CD4-positive, alpha-beta T cell treated with Interleukin-1 beta for 1 hour (primary cell): ENCODE data around the gene KCNAB1.
"Not testable (repeated sequence)": the region's sequence is repeated elsewhere in the genome, so short reads cannot be mapped to it uniquely, and the experiment has no call there.

ENCODE experiments used
- DNase-seq, 2 donors: peaks; one replicate each; pipeline ENCODE4 v3.0.0-alpha.2; 2020 to 2022

KCNAB1 gene

DNA sequence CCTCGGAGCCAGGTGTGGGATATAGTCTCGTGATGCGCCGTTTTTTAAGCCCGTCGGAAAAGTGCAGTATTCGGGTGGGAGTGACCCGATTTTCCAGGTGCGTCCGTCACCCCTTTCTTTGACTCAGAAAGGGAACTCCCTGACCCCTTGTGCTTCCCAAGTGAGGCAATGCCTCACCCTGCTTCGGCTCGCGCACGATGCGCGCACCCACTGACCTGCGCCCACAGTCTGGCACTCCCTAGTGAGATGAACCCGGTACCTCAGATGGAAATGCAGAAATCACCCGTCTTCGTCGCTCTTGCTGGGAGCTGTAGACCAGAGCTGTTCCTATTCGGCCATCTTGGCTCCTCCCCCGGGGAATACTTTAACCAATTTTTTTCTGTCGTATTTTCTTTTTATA is 164.3 kb downstream of the KCNAB1 start:
- DNase-seq = not testable (repeated sequence)

DNA sequence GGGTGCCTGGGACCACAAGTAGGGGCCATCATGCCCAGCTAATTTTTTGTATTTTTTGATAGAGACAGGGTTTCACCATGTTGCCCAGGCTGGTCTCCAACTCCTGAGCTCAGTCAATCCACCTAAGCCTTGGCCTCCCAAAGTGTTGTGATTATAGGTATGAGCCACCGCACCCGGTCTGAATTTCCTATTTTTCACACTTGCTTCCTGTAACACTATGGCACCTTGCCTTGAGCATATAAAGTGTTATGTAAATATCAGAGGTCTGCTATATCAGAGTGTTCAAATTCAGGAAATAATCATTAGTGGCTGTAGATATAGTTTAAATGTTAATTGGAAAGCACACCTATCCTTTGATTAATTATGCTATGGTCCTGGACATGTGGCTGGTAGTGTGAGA is 165.2 kb downstream of the KCNAB1 start:
- DNase-seq = no peak

DNA sequence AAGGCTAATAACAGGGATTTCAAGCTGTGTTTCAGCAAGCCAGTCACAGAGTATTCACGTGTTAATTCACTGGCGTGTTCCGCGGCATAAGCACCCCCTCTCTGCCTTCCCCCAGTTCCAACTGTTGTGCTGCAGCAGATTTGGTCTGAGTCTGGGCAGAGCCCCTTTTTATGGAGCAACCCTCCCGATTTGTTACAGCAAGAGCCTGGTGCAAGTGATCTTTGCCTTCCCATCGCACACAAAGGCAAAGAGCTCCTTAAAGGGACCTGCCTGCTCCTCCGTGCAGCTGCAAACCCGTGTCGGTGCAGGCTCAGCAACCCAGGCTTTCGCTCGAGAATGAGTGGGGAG is 170.5 kb downstream of the KCNAB1 start:
- no peak for DNase-seq

DNA sequence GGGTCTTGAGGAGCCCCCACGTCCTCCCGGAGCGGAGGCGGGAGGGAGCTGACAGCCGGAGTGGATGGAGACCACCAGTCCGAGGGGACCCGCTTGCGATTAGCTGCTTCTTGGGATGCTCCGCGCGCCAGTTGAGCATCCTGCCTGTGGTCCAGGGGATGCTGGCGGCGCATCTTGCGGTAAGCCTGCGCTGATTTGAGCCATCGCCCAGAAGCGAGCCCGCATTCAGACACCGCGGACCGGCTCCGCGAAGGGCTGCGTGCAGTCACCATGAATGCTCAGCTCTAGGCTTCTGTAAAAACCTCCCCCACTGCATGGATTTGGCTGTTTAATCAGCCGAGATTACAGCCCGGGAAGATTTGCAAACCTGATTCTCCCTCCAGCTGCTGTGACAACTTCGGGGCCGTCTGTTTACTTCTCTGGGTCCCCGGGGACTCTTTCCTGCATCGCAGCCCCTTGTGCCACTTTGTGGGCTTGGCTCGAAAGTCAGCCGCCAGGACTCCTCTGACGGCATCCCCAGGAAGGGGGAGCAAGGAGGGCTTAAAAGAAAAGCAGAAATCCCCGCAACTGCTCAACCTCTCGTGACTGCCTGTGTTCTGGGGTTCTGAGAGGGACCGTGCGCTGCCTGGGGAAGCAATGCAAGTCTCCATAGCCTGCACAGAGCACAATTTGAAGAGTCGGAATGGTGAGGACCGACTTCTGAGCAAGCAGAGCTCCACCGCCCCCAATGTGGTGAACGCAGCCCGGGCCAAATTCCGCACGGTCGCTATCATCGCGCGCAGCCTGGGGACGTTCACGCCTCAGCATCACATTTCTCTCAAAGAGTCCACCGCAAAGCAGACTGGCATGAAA is 171.1 kb downstream of the KCNAB1 start:
- no peak for DNase-seq

GRCh38 chr3:156293566-156293965 is 173.2 kb downstream of the KCNAB1 start:
- DNase-seq = no peak

- no peak for DNase-seq
Observed at GRCh38 chr3:156297582-156297981, 177.2 kb downstream of the KCNAB1 start.

DNA sequence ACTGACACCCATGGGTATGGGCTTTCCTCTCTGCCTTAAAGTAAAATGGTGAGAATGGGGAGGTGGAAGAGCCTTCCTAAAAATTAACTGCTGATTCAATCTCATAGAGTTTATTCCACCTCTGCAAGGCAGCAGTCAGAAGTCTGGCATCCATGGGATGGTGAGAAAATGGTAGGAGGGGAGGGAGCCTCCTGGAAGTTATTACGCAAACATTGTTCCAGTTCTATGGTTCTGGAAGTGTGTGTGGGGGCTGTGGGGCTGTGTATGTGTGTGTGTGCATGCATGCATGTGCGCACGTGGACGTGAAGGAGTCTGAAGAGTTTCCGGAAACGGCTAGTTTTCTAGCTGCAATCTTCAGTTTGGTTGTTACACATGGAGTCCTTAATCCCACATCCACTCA is 177.6 kb downstream of the KCNAB1 start:
- DNase-seq = no peak

- peak in 1 of 2 donors; percentile 12 for DNase-seq
Observed at GRCh38 chr3:156298938-156299337, 178.6 kb downstream of the KCNAB1 start.

- no peak for DNase-seq
Observed at GRCh38 chr3:156299569-156299968, 179.2 kb downstream of the KCNAB1 start.

GRCh38 chr3:156300371-156300770 is 180.0 kb downstream of the KCNAB1 start:
- no peak for DNase-seq

DNA sequence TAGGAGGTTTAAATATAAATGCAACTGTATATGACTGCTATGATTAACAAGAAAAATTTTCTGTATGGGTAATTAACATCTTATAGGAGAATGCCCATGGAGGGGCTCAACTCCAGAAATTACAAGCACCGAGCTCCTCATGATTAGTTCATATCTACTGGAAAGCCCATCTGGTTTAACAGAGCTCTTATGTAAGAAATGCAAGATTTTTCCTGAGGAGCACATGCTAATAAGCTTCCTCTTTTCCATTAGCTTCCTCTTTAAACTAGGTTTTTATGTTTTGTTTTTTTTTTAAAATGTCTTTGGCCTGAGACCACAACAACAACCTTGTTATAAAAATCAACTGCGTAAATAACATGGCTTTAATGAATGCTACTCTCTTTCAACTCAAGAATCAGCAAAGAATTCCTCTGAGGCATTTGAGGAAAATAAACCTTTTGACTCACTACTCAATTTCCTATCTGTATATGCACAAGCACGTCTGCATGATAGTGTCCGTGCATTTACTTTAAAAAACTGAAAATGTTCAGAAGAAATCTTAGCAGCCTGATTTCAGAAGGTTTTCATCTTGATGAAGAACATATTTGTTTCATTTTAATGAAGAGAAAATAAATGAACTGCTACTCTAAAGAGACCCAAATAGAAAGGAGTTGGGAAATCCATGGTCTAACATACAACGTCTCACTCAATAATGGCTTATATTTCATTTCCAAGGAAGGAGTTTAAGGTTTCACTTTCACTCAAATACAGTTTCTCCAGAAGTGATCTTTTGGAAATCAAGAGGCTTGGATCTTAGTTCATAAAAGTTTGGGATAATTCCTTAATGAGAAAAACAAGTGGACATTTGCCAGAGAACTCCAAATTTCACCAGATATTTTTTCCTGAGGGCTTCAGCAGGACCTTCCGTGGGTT is 180.8 kb downstream of the KCNAB1 start:
- no peak for DNase-seq

- DNase-seq = no peak
Observed at GRCh38 chr3:156303001-156303707, 182.8 kb downstream of the KCNAB1 start.

GRCh38 chr3:156304406-156304805 is 184.0 kb downstream of the KCNAB1 start:
- DNase-seq = no peak

DNA sequence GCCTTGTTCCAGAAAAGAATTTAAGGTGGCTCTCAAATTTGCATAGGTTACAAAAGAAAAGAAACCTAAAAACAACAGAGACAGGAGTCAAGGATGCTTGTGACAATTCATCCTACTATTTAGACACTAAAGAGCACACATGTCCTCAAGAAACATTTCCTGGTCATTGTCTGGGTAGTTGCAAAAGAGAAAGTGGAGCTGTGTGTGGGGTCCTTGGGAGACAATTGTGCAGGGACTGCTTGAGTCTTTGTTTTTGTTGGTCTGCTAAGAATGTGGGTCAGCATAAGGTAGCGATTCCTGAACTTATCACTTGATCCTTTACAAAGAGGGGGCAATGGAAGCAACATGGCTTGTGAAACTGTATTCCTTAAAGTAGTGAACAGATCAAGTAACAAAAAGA is 185.3 kb downstream of the KCNAB1 start:
- DNase-seq = no peak

DNA sequence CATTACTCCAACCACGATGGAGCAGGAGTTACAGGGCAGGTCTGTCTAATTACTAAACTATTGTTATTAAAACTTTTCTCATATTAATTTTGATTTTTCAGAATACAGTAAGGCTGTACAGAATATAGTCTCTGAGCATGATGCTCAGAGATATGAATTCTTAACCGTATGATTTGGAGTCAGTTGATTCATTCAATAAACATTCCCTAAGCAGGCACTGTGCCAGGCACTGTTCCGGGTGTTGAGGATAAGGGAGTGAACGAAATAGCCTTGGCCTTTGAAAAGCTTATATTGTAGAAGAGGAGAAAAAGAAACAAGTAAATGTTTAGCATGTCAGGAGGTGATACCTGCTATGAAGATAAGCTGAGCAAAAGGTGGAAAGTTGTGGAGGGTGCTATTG is 187.3 kb downstream of the KCNAB1 start:
- DNase-seq = no peak

- no peak for DNase-seq
Observed at GRCh38 chr3:156311431-156311830, 191.1 kb downstream of the KCNAB1 start.

DNA sequence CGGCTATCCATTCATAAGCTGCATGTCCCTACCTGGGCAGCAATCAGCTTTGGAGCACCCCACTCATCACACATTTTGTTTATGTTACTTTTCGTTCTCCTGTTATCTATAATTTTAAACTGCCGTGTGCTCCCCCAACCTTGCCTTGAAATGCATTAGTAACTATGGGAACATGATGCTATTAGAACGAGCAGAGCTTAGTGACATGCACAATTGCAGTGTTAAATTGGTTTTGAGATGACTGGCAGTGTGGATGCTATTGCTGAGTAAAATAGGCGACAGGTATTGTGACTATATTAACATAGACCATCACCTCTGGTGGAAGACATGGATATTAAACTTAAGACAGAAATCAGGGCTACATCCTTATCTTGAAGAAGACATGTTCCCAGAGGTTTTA is 191.6 kb downstream of the KCNAB1 start:
- DNase-seq = no peak

- no peak for DNase-seq
Observed at GRCh38 chr3:156316076-156316475, 195.7 kb downstream of the KCNAB1 start.

GRCh38 chr3:156317462-156318074 is 197.2 kb downstream of the KCNAB1 start:
- DNase-seq = no peak

DNA sequence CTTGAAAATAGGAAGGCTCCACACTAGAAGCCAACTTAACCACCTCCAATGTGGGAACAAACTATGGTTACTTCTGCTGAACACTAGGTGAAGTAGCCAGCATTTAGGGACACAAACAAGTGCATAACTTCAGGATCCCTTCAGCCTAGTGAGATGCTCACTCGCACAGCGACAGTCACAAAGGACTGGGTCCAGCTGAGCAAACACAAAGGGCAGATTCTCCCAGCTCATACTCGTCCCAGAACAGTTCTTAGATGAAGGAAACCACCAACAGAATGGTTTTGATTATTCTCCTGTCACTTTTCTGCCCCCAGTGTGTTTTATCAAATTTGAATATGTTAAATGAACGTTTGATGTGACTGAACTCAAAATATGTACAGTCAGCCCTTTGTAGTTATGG is 201.6 kb downstream of the KCNAB1 start:
- no peak for DNase-seq

- no peak for DNase-seq
Observed at GRCh38 chr3:156323466-156323865, 203.1 kb downstream of the KCNAB1 start.

- DNase-seq = no peak
Observed at GRCh38 chr3:156330415-156330814, 210.0 kb downstream of the KCNAB1 start.

DNA sequence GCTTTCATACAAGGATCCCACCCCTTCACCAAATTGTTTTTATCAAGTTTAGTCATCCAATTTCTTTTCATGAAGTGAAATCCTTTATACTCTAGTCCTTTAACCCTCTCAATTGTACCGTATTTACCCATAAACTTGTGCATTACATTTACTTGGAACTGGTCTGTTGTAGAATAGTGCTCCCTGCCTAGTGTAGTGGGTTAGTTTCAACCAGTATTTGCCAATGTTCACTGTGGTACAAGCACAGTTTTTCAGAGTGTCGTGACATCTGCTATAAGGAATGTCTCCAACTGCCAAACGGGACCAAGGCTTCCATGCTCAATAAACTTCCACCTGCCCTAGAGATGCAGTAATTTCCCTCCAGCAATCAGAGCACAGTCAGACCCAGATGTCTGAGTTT is 211.9 kb downstream of the KCNAB1 start:
- no peak for DNase-seq
